PFSK-1 (cell line): ENCODE results near the gene PHOX2B.

ENCODE experiments used
- FOXP2 ChIP-seq: optimal IDR thresholded peaks from 2 replicates; pipeline ENCODE3; 2011; ENCODE audit warnings: borderline replicate concordance, control low read depth, inconsistent platforms; ENCODE audit not compliant: insufficient read depth; ENCODE audit errors: extremely low read length, extremely low read depth
- POLR2AphosphoS5 ChIP-seq: IDR thresholded peaks from 2 replicates; pipeline ENCODE4 v1.6.1; 2012; ENCODE audit warnings: low read depth, mild to moderate bottlenecking, control low read depth, low read length, moderate library complexity
- SIN3A ChIP-seq: IDR thresholded peaks from 2 replicates; pipeline ENCODE4 v1.6.1; 2012; ENCODE audit warnings: mild to moderate bottlenecking, low read length, moderate library complexity, borderline replicate concordance; ENCODE audit not compliant: insufficient read depth
- TAF1 ChIP-seq: IDR thresholded peaks from 2 replicates; pipeline ENCODE4 v1.6.1; 2012; ENCODE audit warnings: low read length, control low read depth, borderline replicate concordance; ENCODE audit not compliant: insufficient read depth
- TF ChIP-seq, protein P1 (sequence below), 2 experiments: IDR thresholded peaks; 2 replicates each; pipeline versions ENCODE4 v1.6.1 to v1.8.0; 2011 to 2012; ENCODE audit warnings: low read depth in 2 of 2, low read length in 2 of 2, control low read depth in 1 of 2, inconsistent platforms in 1 of 2, mild to moderate bottlenecking in 1 of 2, moderate library complexity in 1 of 2; ENCODE audit not compliant: insufficient read depth in 1 of 2

Gene PHOX2B

DNA sequence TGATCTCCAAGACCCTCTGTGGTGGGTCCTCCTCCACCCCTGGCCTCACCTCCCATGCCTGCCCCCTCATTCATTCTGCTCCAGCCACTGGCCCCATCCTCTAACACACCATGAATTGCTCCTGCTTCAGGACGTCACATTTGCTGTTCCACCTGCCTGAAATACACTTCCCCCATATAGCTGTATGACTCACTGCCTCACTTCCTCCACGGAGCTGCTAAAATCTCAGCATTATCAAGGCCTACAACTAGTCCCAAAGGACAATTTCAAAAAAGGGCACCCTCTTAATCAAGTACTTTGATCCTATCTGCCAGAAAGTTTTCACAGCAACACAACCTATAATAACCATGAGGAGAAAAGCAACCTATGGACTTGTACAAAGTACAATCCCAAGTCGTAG is 43.6 kb upstream of the PHOX2B start:
- TF ChIP-seq SIN3A, result no peak
- no peak for TF ChIP-seq TAF1
- TF ChIP-seq, protein P1, sequence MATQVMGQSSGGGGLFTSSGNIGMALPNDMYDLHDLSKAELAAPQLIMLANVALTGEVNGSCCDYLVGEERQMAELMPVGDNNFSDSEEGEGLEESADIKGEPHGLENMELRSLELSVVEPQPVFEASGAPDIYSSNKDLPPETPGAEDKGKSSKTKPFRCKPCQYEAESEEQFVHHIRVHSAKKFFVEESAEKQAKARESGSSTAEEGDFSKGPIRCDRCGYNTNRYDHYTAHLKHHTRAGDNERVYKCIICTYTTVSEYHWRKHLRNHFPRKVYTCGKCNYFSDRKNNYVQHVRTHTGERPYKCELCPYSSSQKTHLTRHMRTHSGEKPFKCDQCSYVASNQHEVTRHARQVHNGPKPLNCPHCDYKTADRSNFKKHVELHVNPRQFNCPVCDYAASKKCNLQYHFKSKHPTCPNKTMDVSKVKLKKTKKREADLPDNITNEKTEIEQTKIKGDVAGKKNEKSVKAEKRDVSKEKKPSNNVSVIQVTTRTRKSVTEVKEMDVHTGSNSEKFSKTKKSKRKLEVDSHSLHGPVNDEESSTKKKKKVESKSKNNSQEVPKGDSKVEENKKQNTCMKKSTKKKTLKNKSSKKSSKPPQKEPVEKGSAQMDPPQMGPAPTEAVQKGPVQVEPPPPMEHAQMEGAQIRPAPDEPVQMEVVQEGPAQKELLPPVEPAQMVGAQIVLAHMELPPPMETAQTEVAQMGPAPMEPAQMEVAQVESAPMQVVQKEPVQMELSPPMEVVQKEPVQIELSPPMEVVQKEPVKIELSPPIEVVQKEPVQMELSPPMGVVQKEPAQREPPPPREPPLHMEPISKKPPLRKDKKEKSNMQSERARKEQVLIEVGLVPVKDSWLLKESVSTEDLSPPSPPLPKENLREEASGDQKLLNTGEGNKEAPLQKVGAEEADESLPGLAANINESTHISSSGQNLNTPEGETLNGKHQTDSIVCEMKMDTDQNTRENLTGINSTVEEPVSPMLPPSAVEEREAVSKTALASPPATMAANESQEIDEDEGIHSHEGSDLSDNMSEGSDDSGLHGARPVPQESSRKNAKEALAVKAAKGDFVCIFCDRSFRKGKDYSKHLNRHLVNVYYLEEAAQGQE (IDR thresholded peaks at IDR 0.05; ENCODE audit: insufficient read depth in 1 of 2, low read depth in 2 of 2, low read length in 2 of 2), result no peak
- TF ChIP-seq POLR2AphosphoS5, result no peak
- TF ChIP-seq FOXP2, result no peak

DNA sequence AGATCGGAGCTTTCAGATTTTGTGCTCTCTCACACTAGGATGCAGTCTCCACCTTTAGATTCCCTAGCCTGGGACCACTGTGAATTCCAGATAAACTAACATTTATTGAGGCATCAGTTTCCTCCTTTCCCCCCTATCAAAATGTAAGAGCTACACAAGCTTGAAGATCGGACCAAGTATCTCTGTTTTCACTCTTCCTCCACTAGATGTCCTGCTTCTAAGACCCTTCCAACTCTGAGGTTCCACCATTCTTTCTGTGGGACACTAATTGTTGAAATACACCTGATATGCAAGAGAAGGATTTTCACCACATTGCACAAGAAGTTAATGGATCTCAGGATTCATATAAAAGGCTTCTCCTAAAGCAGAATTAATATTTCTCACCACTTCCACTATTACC is 43.0 kb upstream of the PHOX2B start:
- TF ChIP-seq SIN3A, result no peak
- TF ChIP-seq TAF1, result no peak

DNA sequence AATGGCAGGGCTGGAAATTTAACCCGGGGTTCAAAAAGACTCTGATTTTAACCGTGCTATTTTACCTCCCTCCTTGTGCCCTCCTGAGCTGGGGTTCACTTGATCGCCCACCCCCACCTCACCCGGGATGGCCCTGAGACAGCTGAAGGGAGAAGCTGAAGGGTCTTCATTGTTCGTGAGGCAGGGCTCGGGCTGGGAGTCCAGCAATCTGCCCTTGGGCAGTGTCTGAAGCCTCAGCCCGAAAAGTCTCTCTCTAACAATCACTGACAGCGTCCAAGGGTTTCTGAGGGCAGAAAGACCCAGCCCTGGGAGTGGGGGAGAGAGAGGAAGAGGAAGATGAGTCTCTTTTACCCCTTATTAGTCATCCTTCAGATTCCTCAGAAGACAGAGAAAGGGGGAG is 39.4 kb upstream of the PHOX2B start:
- TF ChIP-seq SIN3A, result no peak
- TF ChIP-seq, protein P1 (IDR thresholded peaks at IDR 0.05; ENCODE audit: insufficient read depth in 1 of 2, low read depth in 2 of 2, low read length in 2 of 2), result no peak
- no peak for TF ChIP-seq POLR2AphosphoS5
- TF ChIP-seq FOXP2, result no peak
- TF ChIP-seq TAF1, result no peak

DNA sequence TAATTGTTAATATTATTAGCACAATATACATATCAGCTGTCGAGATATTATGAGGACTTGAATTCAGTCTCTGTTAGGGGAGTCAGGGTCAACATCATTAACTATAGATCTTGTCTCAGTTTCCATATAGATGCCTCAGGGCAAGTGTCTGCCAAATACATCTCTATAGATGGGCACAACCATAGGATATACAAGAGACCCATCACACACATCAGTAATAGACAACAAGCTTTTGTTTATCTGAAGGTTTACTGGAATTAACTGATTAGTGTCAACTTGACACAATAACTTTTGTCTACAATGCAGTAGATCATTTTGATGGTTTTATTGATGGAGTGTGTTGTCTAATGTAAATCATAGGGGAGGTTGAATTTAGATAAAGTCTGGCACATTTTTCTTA is 37.1 kb upstream of the PHOX2B start:
- TF ChIP-seq FOXP2 (no peak), POLR2AphosphoS5 (no peak), SIN3A (no peak), TAF1 (no peak)
- TF ChIP-seq, protein P1 (IDR thresholded peaks at IDR 0.05; ENCODE audit: insufficient read depth in 1 of 2, low read depth in 2 of 2, low read length in 2 of 2), result no peak

DNA sequence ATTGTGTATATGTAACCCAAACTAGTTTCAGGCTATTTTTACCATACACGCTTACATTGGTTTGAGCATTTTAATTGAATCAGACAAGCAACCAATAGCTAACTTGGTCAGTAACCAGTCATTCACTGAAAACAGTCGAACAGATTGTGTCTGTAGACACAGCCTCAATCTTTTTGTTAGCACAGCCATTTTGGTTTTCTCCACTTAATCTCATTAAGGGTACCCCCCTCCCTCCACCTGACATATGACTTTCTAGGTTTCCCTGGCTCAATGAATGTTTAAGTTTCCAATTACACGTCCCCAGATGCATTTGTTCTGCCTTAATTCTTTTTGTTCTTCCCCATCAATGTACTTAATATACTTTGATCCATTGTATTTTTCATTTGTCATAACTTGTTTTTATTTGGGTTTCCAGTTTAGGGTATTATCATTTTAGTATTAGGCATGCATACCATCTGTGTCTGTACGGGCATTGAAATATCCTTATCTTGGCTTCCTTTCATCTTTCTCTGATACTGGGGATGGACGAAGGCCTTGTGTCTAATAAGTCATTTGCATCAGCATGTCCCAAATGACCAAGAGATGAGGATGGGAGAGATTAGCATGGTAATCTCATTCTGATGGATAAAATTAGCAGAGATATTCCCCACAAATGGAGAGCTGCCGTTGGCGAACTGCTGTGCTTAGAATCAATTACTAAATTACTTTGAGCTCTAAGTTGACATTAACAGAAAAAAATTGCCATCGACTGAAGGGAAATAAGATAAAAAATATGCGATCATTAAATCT is 35.9 kb upstream of the PHOX2B start:
- no peak for TF ChIP-seq SIN3A
- TF ChIP-seq POLR2AphosphoS5, result no peak
- no peak for TF ChIP-seq FOXP2
- TF ChIP-seq TAF1, result no peak
- TF ChIP-seq, protein P1 (IDR thresholded peaks at IDR 0.05; ENCODE audit: insufficient read depth in 1 of 2, low read depth in 2 of 2, low read length in 2 of 2), result no peak
